ENCODE data around the gene MFSD11.
A peak's percentile ranks its signal among the peaks of the same experiment; 100 is the strongest.
"Not testable (repeated sequence)": the region's sequence is repeated elsewhere in the genome, so short reads cannot be mapped to it uniquely, and the experiment has no call there.

Gene MFSD11

GRCh38 chr17:76806151-76806550 lies 68.2 kb downstream of the MFSD11 start:
- DNase-seq, result not testable (repeated sequence)

- DNase-seq, result not testable (repeated sequence)
Observed at GRCh38 chr17:76806767-76807166, 68.8 kb downstream of the MFSD11 start.

GRCh38 chr17:76808326-76808725 lies 70.4 kb downstream of the MFSD11 start:
- no peak for DNase-seq

GRCh38 chr17:76810956-76811355 lies 73.0 kb downstream of the MFSD11 start:
- no peak for DNase-seq

- no peak for DNase-seq
Observed at GRCh38 chr17:76811834-76812233, 73.9 kb downstream of the MFSD11 start.

- DNase-seq, result no peak
Observed at GRCh38 chr17:76812263-76812662, 74.3 kb downstream of the MFSD11 start.

GRCh38 chr17:76812968-76813367 lies 75.0 kb downstream of the MFSD11 start:
- no peak for DNase-seq

GRCh38 chr17:76815907-76816589 lies 78.1 kb downstream of the MFSD11 start:
- not testable (repeated sequence) for DNase-seq

- DNase-seq, result peak; percentile 38
Observed at GRCh38 chr17:76816590-76817135, 78.7 kb downstream of the MFSD11 start.

- DNase-seq, result no peak
Observed at GRCh38 chr17:76820039-76820438, 82.1 kb downstream of the MFSD11 start.

GRCh38 chr17:76820561-76820960 lies 82.6 kb downstream of the MFSD11 start:
- no peak for DNase-seq

GRCh38 chr17:76822184-76822778 lies 84.4 kb downstream of the MFSD11 start:
- no peak for DNase-seq

- no peak for DNase-seq
Observed at GRCh38 chr17:76824093-76824492, 86.2 kb downstream of the MFSD11 start.

GRCh38 chr17:76826330-76827068 lies 88.6 kb downstream of the MFSD11 start:
- DNase-seq, result no peak

GRCh38 chr17:76827736-76828135 lies 89.8 kb downstream of the MFSD11 start:
- DNase-seq, result no peak

Data from NCI-H510A (cell line).